ENCODE data around the gene SPTB.

GRCh38 chr14:64717870-64718269, 161.8 kb downstream of the SPTB start:
- no peak for TF ChIP-seq CTCF (optimal IDR thresholded peaks at IDR 0.05 in 1 of 3, IDR thresholded peaks at IDR 0.05 in 1 of 3, conservative IDR thresholded peaks at IDR 0.05 in 1 of 3; ENCODE audit: extremely low read depth in 1 of 3, insufficient read depth in 2 of 3, low read length in 3 of 3)
- TF ChIP-seq EZH2 (IDR thresholded peaks at IDR 0.05; ENCODE audit: low read length), result no peak

Measured in keratinocyte (primary cell).